DND-41 (cell line): ENCODE results near the gene PAX1.

Experiments used
- CTCF ChIP-seq: IDR thresholded peaks from 2 replicates; pipeline ENCODE4 v1.5.1; 2012; ENCODE audit warnings: borderline replicate concordance, low read length, moderate library complexity, mild to moderate bottlenecking; ENCODE audit not compliant: poor library complexity, severe bottlenecking; ENCODE audit errors: extremely low read depth
- EZH2 ChIP-seq: IDR thresholded peaks from 3 replicates; pipeline ENCODE4 v1.6.1; 2012; ENCODE audit warnings: borderline replicate concordance, low read depth, mild to moderate bottlenecking, moderate library complexity, low read length, inconsistent platforms; ENCODE audit not compliant: severe bottlenecking

- TF ChIP-seq EZH2 (no peak), CTCF (no peak)
Observed at GRCh38 chr20:21677261-21677660, 28.2 kb upstream of the PAX1 start.
